Heart left ventricle (tissue), 16 donors: ENCODE measurements around the gene SYN1. TPM values are rescaled to one million over a fixed set of nuclear protein-coding genes. Genes with fewer than 3 reads are reported as not detected.

ENCODE experiments used
- ATAC-seq, 4 donors: fragments of 200-7000 bp; cut with Tn5 transposase; one replicate each; pipeline ENCODE4 v1.9.1; 2020 to 2022; ENCODE audit warnings: moderate library complexity in 4 of 4, mild to moderate bottlenecking in 3 of 4, moderate number of reproducible peaks in 1 of 4
- DNase-seq, 5 donors: peaks; one replicate each; pipeline ENCODE4 v3.0.0-alpha.2; 2020
- H3K27ac ChIP-seq, 12 donors: fragments of 200-600 bp; sonication (generic) in 4 of 12; one replicate each; pipeline versions ENCODE4 v1.5.0 to v1.8.0; 2016 to 2022; ENCODE audit warnings: mild to moderate bottlenecking in 2 of 12
- H3K27me3 ChIP-seq, 9 donors: fragments of 200-600 bp; sonication (generic) in 2 of 9; one replicate each; pipeline versions ENCODE4 v1.5.1 to v1.8.0; 2016 to 2022; ENCODE audit warnings: mild to moderate bottlenecking in 3 of 9
- H3K36me3 ChIP-seq, 9 donors: fragments of 200-600 bp; sonication (generic) in 2 of 9; one replicate each; pipeline versions ENCODE4 v1.5.0 to v1.8.0; 2018 to 2022; ENCODE audit warnings: mild to moderate bottlenecking in 2 of 9
- H3K4me1 ChIP-seq, 12 donors: fragments of 200-600 bp; sonication (generic) in 4 of 12; one replicate each; pipeline versions ENCODE4 v1.5.0 to v1.8.0; 2016 to 2022; ENCODE audit warnings: mild to moderate bottlenecking in 3 of 12
- H3K4me3 ChIP-seq, 12 donors: fragments of 200-600 bp; sonication (generic) in 4 of 12; one replicate each; pipeline versions ENCODE4 v1.5.0 to v1.8.0; 2017 to 2022; ENCODE audit warnings: mild to moderate bottlenecking in 9 of 12, moderate library complexity in 4 of 12
- H3K9me3 ChIP-seq, 12 donors: fragments of 200-600 bp; sonication (generic) in 4 of 12; one replicate each; pipeline versions ENCODE4 v1.5.0 to v1.8.0; 2016 to 2022; ENCODE audit warnings: mild to moderate bottlenecking in 1 of 12
- CTCF ChIP-seq, 12 donors: fragments of 200-600 bp; sonication (generic) in 4 of 12; IDR thresholded peaks; one replicate each; pipeline versions ENCODE4 v1.5.0 to v1.8.0; 2018 to 2022; ENCODE audit warnings: antibody characterized with exemption in 12 of 12, mild to moderate bottlenecking in 5 of 12
- POLR2A ChIP-seq, 2 donors: fragments of 450-650 bp; IDR thresholded peaks; one replicate each; pipeline ENCODE4 v1.6.1; 2017; ENCODE audit warnings: antibody characterized with exemption in 2 of 2, mild to moderate bottlenecking in 2 of 2, moderate library complexity in 2 of 2
- WGBS, 4 donors: extraction: QIAGEN DNeasy Blood & Tissue Kit in 2 of 4; methylation state at CpG; one replicate each; pipeline versions ENCODE4 v1.1.5 to v1.1.7; 2013 to 2018; 5-methylcytosine and 5-hydroxymethylcytosine counted together
- intact Hi-C, 10 donors: fragments of 100-400 bp; cut with DNase I; formaldehyde crosslinking; loops; one replicate each; pipeline versions ENCODE4 v1.11.1 to v1.14.2; 2022
- polyA plus RNA-seq, 2 donors: library from polyadenylated mRNA; stranded (reverse); fragments of 200-250 nt; gene quantifications; one replicate each; pipeline ENCODE4 v1.2.3, GENCODE V29; 2013
- total RNA-seq, 9 donors: library from RNA; depleted of rRNA in 2 of 9; stranded (reverse); fragments of >200 nt in 2 of 9; fragmentation: NEBNext Ultra II Directional in 3 of 9; extraction: Animal tissue kit (Norgen Biotek cat#: 25700) in 3 of 9; gene quantifications; one replicate each; pipeline versions ENCODE4 v1.1.0 to v1.2.4, GENCODE V29; 2016 to 2023
- donor health status: ischemic (EF 13 %, LVEDD 7.1; RV severe dilation, severe dysfunction).
- donor health status: healthy with polysubstance abuse.
- donor health status: DM: no; HTN: yes; CAD: no.
- donor health status: DM: no; HTN: no; CAD: no.
- donor health status: ischemic (EF 25% LVEDD 6.9; RV normal size, moderate dysfunction).
- donor health status: ischemic (EF 25% LVEDD 5.7; RV mildly dilated, moderate dysfunction).
- donor health status: healthy.
- donor health status: DM: yes; HTN: yes; CAD: no.
- donor health status: ischemic (EF 35%, LVEDD 5.7; RV mildly dilated, moderate dysfunction).
- donor health status: nonischemic (EF 11% LVEDD 7.7; RV severe dilation, severe dysfunction).
- donor health status: DM: yes; HTN: yes; CAD: no.
- donor health status: PGD.
- donor health status: ischemic (EF 29% LVEDD 5.4; RV normal size, mild dysfunction).
- donor health status: nonischemic (EF 23%, LVEDD 6.1; RV moderate dilation, normal function).

SYN1 gene
- total and polyA plus RNA-seq, 11 donors: 7.1 to 20.5 (median 11.3) TPM

GRCh38 chrX:47648376-47648775 is 28.7 kb upstream of the SYN1 start:
- Histone ChIP-seq H3K4me1 (peaks cover 0 to 27% (median 7%) of the 10 kb centered on the region in 12 donors), H3K9me3 (no peaks in the 10 kb centered on the region), H3K36me3 (peaks cover 0 to 12% (median 2%) of the 10 kb centered on the region in 9 donors), H3K4me3 (no peak overlapping the region), H3K27ac (no peak overlapping the region), H3K27me3 (peaks cover 0 to 4% (median 0%) of the 10 kb centered on the region in 9 donors)
- no peak for DNase-seq
- intact Hi-C loops: loop anchor here in 7 of 10 donors (5.0 to 10.0 kb wide), 7 partner anchors 64 to 454 kb away; partner anchors contain the start of genes ARAF (in 2 of the 7), UBA1 (in 2 of the 7) and TIMP1 (in 1 of the 7)
- ATAC-seq: no peak
- 83 to 89% (median 87%) methylated on average over 2 of the region's 2 CpGs for WGBS, 4 donors
- TF ChIP-seq POLR2A (IDR thresholded peaks at IDR 0.05): no peak
- no peak for TF ChIP-seq CTCF (IDR thresholded peaks at IDR 0.05)

GRCh38 chrX:47646636-47647035 is 27.0 kb upstream of the SYN1 start:
- peaks cover 0 to 2% (median 0%) of the 10 kb centered on the region in 9 donors for H3K36me3 ChIP-seq
- H3K9me3 ChIP-seq: no peaks in the 10 kb centered on the region
- H3K27me3 ChIP-seq: peaks cover 0 to 4% (median 0%) of the 10 kb centered on the region in 9 donors
- intact Hi-C loops: loop anchor here in 7 of 10 donors (5.0 to 10.0 kb wide), 7 partner anchors 62 to 452 kb away; partner anchors contain the start of genes ARAF (in 2 of the 7), UBA1 (in 2 of the 7) and TIMP1 (in 1 of the 7)
- DNase-seq (no peak), ATAC-seq (no peak)
- TF ChIP-seq CTCF (IDR thresholded peaks at IDR 0.05): no peak
- TF ChIP-seq POLR2A (IDR thresholded peaks at IDR 0.05): no peak
- no peak overlapping the region for H3K27ac ChIP-seq
- peaks cover 0 to 23% (median 7%) of the 10 kb centered on the region in 12 donors for H3K4me1 ChIP-seq
- H3K4me3 ChIP-seq: no peak overlapping the region
- WGBS, 4 donors: 78 to 86% (median 80%) methylated on average over 6 of the region's 6 CpGs

DNA sequence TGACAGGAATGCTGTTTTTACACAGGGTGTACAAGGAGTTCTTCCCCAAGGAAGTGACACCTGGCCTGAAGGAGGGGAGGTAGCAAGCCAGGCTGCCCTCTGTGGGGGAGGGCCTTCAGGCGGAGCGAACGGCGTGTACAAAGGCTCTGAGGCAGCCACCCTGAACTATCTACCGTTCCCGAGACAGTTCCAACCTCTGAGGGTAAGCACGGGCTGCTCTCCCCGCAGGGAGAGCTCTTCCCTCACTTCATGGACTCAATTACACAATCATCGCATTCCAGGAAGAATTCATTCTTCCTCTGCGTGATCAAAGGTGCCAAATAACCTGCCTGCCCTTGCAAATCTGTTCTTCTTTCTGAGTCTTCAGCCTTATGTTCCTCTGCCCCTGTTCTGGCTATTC is 25.9 kb upstream of the SYN1 start:
- H3K4me3 ChIP-seq: no peak overlapping the region
- H3K36me3 ChIP-seq: peaks cover 0 to 9% (median 6%) of the 10 kb centered on the region in 9 donors
- TF ChIP-seq POLR2A (IDR thresholded peaks at IDR 0.05) (no peak), CTCF (IDR thresholded peaks at IDR 0.05) (no peak)
- no peaks in the 10 kb centered on the region for H3K9me3 ChIP-seq
- 75 to 87% (median 85%) methylated on average over 10 of the region's 10 CpGs for WGBS, 4 donors
- intact Hi-C loops: loop anchor here in 7 of 10 donors (5.0 to 10.0 kb wide), 7 partner anchors 61 to 451 kb away; partner anchors contain the start of genes ARAF (in 2 of the 7), UBA1 (in 2 of the 7) and TIMP1 (in 1 of the 7)
- H3K27ac ChIP-seq: no peak overlapping the region
- ATAC-seq: no peak
- peaks cover 0 to 17% (median 7%) of the 10 kb centered on the region in 12 donors for H3K4me1 ChIP-seq
- H3K27me3 ChIP-seq: peaks cover 0 to 4% (median 0%) of the 10 kb centered on the region in 9 donors
- no peak for DNase-seq

- no peak for TF ChIP-seq POLR2A (IDR thresholded peaks at IDR 0.05)
- peak in 10 of 12 donors; percentile 10 to 45 (median 32) for TF ChIP-seq CTCF (IDR thresholded peaks at IDR 0.05)
- peaks cover 0 to 18% (median 14%) of the 10 kb centered on the region in 9 donors for H3K36me3 ChIP-seq
- peak overlapping the region in 1 of 12 donors; percentile 10 for H3K27ac ChIP-seq
- 46 to 58% (median 50%) methylated on average over 12 of the region's 12 CpGs for WGBS, 4 donors
- DNase-seq: no peak
- peaks cover 0 to 4% (median 0%) of the 10 kb centered on the region in 9 donors for H3K27me3 ChIP-seq
- peak; percentile 60 to 81 (median 66) for ATAC-seq
- peaks cover 0 to 6% (median 0%) of the 10 kb centered on the region in 12 donors for H3K9me3 ChIP-seq
- H3K4me3 ChIP-seq: no peak overlapping the region
- intact Hi-C loops: loop anchor here in 7 of 10 donors (5.0 to 10.0 kb wide), 8 partner anchors 60 to 450 kb away; partner anchors contain the start of genes ARAF (in 5 of the 7), UBA1 (in 2 of the 7) and TIMP1 (in 1 of the 7)
- H3K4me1 ChIP-seq: peaks cover 0 to 17% (median 7%) of the 10 kb centered on the region in 12 donors
Observed at GRCh38 chrX:47644557-47645091, 25.0 kb upstream of the SYN1 start.
